SK-N-SH (cell line): ENCODE data around the gene LTBR. TPM values are rescaled to one million over a fixed set of nuclear protein-coding genes. Genes with fewer than 3 reads are reported as not detected.
A peak's percentile ranks its signal among the peaks of the same experiment; 100 is the strongest.

Experiments used
- CTCF ChIA-PET: fragments of 300-600, 350-600 bp; formaldehyde crosslinking; extraction: SDS; loops from one replicate; lab custom pipeline; 2021; lab: Yijun Ruan, JAX
- POLR2A ChIA-PET: fragments of 350-600 bp; sonication (Branson Sonifier 250); formaldehyde crosslinking; extraction: SDS; loops from one replicate; lab custom pipeline; 2020; ENCODE audit warnings: antibody characterized with exemption, inconsistent platforms; lab: Yijun Ruan, JAX
- DNase-seq: peaks from one replicate; pipeline ENCODE4 v3.0.0; 2012
- H2AFZ ChIP-seq: fragments of 200-600 bp; sonication (generic); 2 replicates; pipeline ENCODE4 v1.8.1; 2016; ENCODE audit warnings: antibody characterized with exemption, mild to moderate bottlenecking, low read depth
- H3F3A ChIP-seq: fragments of 200-600 bp; sonication (generic); replicated peaks from 2 replicates; pipeline ENCODE3; 2016; ENCODE audit warnings: antibody characterized with exemption, mild to moderate bottlenecking; ENCODE audit not compliant: insufficient read depth
- H3K27ac ChIP-seq, 2 experiments: fragments of 200-500 bp in 1 of 2; fragments of 200-600 bp in 1 of 2; sonication (Bioruptor generic) in 1 of 2; sonication (generic), shearing (Covaris generic) in 1 of 2; 2 replicates each; pipeline versions ENCODE4 v1.5.1 to v1.6.1; 2014 to 2016; ENCODE audit warnings: low read depth in 2 of 2, inconsistent platforms in 1 of 2, low read length in 1 of 2, mild to moderate bottlenecking in 1 of 2, mixed read lengths in 1 of 2
- H3K27me3 ChIP-seq: fragments of 200-600 bp; sonication (generic), shearing (Covaris generic); 2 replicates; pipeline ENCODE4 v1.6.1; 2016; ENCODE audit warnings: mixed run types; ENCODE audit not compliant: insufficient read depth
- H3K36me3 ChIP-seq, 2 experiments: fragments of 200-500 bp in 1 of 2; fragments of 200-600 bp in 1 of 2; sonication (Bioruptor generic) in 1 of 2; sonication (generic) in 1 of 2; replicated peaks in 1 of 2; 2 replicates each; pipeline versions ENCODE3 to v1.5.1; 2014 to 2016; ENCODE audit warnings: low read length in 1 of 2, mild to moderate bottlenecking in 1 of 2; ENCODE audit not compliant: insufficient read depth in 2 of 2, control insufficient read depth in 1 of 2
- H3K4me1 ChIP-seq, 2 experiments: fragments of 200-500 bp in 1 of 2; fragments of 200-600 bp in 1 of 2; sonication (Bioruptor generic) in 1 of 2; sonication (generic), shearing (Covaris generic) in 1 of 2; 2 replicates each; pipeline versions ENCODE4 v1.5.1 to v1.6.1; 2014 to 2016; ENCODE audit warnings: low read depth in 1 of 2, low read length in 1 of 2, mixed run types in 1 of 2; ENCODE audit not compliant: insufficient read depth in 2 of 2, control insufficient read depth in 1 of 2
- H3K4me2 ChIP-seq: fragments of 200-600 bp; sonication (generic), shearing (Covaris generic); 2 replicates; pipeline ENCODE4 v1.6.1; 2017; ENCODE audit warnings: mixed run types
- H3K4me3 ChIP-seq, 2 experiments: fragments of 200-500 bp in 1 of 2; fragments of 200-600 bp in 1 of 2; sonication (Bioruptor generic) in 1 of 2; sonication (generic), shearing (Covaris generic) in 1 of 2; 2 replicates each; pipeline versions ENCODE4 v1.5.1 to v1.8.1; 2014 to 2016; ENCODE audit warnings: low read depth in 2 of 2, inconsistent platforms in 1 of 2, low read length in 1 of 2, mild to moderate bottlenecking in 1 of 2, mixed read lengths in 1 of 2, moderate library complexity in 1 of 2
- H3K79me2 ChIP-seq: fragments of 200-600 bp; sonication (generic); 2 replicates; pipeline ENCODE4 v1.8.1; 2017; ENCODE audit warnings: mild to moderate bottlenecking; ENCODE audit not compliant: insufficient read depth
- H3K9ac ChIP-seq: fragments of 200-600 bp; sonication (generic); 2 replicates; pipeline ENCODE4 v1.6.1; 2017; ENCODE audit warnings: mixed run types
- H3K9me2 ChIP-seq: fragments of 200-600 bp; sonication (generic); 2 replicates; pipeline ENCODE4 v1.6.1; 2017; ENCODE audit warnings: mixed run types
- H3K9me3 ChIP-seq: fragments of 200-600 bp; sonication (generic); 2 replicates; pipeline ENCODE4 v1.6.1; 2017; ENCODE audit warnings: mixed run types, mild to moderate bottlenecking, moderate library complexity
- H4K20me1 ChIP-seq: fragments of 200-600 bp; sonication (generic); 2 replicates; pipeline ENCODE4 v1.6.1; 2017; ENCODE audit warnings: mild to moderate bottlenecking, mixed run types; ENCODE audit not compliant: insufficient read depth
- CHD2 ChIP-seq: fragments of 150-350 bp; IDR thresholded peaks from 2 replicates; pipeline ENCODE4 v1.6.1; 2018; ENCODE audit warnings: low read length; ENCODE audit not compliant: partially characterized antibody
- ELF1 ChIP-seq: IDR thresholded peaks from 2 replicates; pipeline ENCODE4 v1.4.0; 2012
- EP300 ChIP-seq, 2 experiments: IDR thresholded peaks; 2 replicates each; pipeline versions ENCODE4 v1.4.0 to v1.6.1; 2012; ENCODE audit warnings: borderline replicate concordance in 1 of 2, low read depth in 1 of 2, low read length in 1 of 2
- EZH2phosphoT487 ChIP-seq: fragments of 200-600 bp; sonication (generic); IDR thresholded peaks from 2 replicates; pipeline ENCODE4 v1.6.1; 2017; ENCODE audit warnings: low read depth, mixed run types, mild to moderate bottlenecking, antibody characterized with exemption, moderate library complexity, borderline replicate concordance
- FOXJ3 ChIP-seq: sonication (generic); formaldehyde crosslinking; IDR thresholded peaks from 2 replicates; pipeline ENCODE4 v1.5.1; 2020; ENCODE audit warnings: mild to moderate bottlenecking, missing genetic modification reagents
- FOXM1 ChIP-seq: IDR thresholded peaks from 2 replicates; pipeline ENCODE4 v1.4.0; 2012; ENCODE audit warnings: low read depth, mild to moderate bottlenecking
- GABPA ChIP-seq: IDR thresholded peaks from 2 replicates; pipeline ENCODE4 v1.4.0; 2012; ENCODE audit warnings: low read depth, mild to moderate bottlenecking
- GATA2 ChIP-seq: sonication (generic); formaldehyde crosslinking; IDR thresholded peaks from 2 replicates; pipeline ENCODE4 v1.5.0; 2020; ENCODE audit warnings: mild to moderate bottlenecking, missing genetic modification reagents
- IRF3 ChIP-seq: fragments of 150-350 bp; IDR thresholded peaks from 2 replicates; pipeline ENCODE4 v1.6.1; 2016; ENCODE audit warnings: mild to moderate bottlenecking, low read depth, low read length
- JUND ChIP-seq: IDR thresholded peaks from 2 replicates; pipeline ENCODE4 v1.4.0; 2012
- MEF2A ChIP-seq: IDR thresholded peaks from 2 replicates; pipeline ENCODE4 v1.4.0; 2012; ENCODE audit warnings: low read depth, borderline replicate concordance
- REST ChIP-seq: IDR thresholded peaks from 2 replicates; pipeline ENCODE4 v1.6.1; 2012; ENCODE audit warnings: mild to moderate bottlenecking, low read depth, low read length, moderate library complexity
- RXRA ChIP-seq: IDR thresholded peaks from 2 replicates; pipeline ENCODE4 v1.4.0; 2012; ENCODE audit warnings: low read depth, mild to moderate bottlenecking, borderline replicate concordance
- SMC3 ChIP-seq: IDR thresholded peaks from 2 replicates; pipeline ENCODE4 v1.6.1; 2012; ENCODE audit warnings: low read depth, low read length, improper control_type of control experiment
- TAF1 ChIP-seq: IDR thresholded peaks from 2 replicates; pipeline ENCODE4 v1.6.1; 2012; ENCODE audit warnings: low read depth, mild to moderate bottlenecking, low read length, moderate library complexity, borderline replicate concordance
- TCF12 ChIP-seq: IDR thresholded peaks from 2 replicates; pipeline ENCODE4 v1.4.0; 2012
- TEAD4 ChIP-seq: IDR thresholded peaks from 2 replicates; pipeline ENCODE4 v1.4.0; 2012; ENCODE audit warnings: mild to moderate bottlenecking, borderline replicate concordance; ENCODE audit not compliant: insufficient read depth
- USF1 ChIP-seq: IDR thresholded peaks from 2 replicates; pipeline ENCODE4 v1.4.0; 2012; ENCODE audit warnings: low read depth, borderline replicate concordance
- USF2 ChIP-seq: fragments of 150-350 bp; IDR thresholded peaks from 2 replicates; pipeline ENCODE4 v1.6.1; 2017; ENCODE audit warnings: antibody characterized with exemption, low read length, low read depth, borderline replicate concordance
- WGBS: methylation state at CpG from one replicate; pipeline ENCODE4 v1.1.6; 2017; ENCODE audit warnings: low lambda C conversion rate; 5-methylcytosine and 5-hydroxymethylcytosine counted together
- polyA plus RNA-seq, 3 experiments: library from polyadenylated mRNA; depleted of rRNA; stranded (reverse); fragments of >200 nt; gene quantifications; 2 replicates each; pipeline ENCODE4 v1.2.3, GENCODE V29; 2012

The LTBR gene
- polyA plus RNA-seq, 1 of the 3 experiments (the other 2 are of a cell fraction): 0.12 TPM

GRCh38 chr12:6335451-6336078 lies 48.4 kb upstream of the LTBR start (continued):
- TF ChIP-seq IRF3 (no peak), TCF12 (peak; percentile 62; the same call in 1 of the 2 replicates), CHD2 (no peak), SMC3 (peak; percentile 36), EP300 (IDR thresholded peaks at IDR 0.05; ENCODE audit: borderline replicate concordance in 1 of 2, low read depth in 1 of 2, low read length in 1 of 2) (peak in 1 of 2 experiments; percentile 21; a peak in 1 of 4 replicates), RXRA (peak; percentile 31; the same call in 1 of the 2 replicates), TAF1 (no peak), GABPA (peak; percentile 46; the same call in 1 of the 2 replicates), FOXJ3 (CRISPR knock-in tag) (no peak), USF1 (no peak), JUND (peak; percentile 29; the same call in 1 of the 2 replicates)

GRCh38 chr12:6336079-6336888 lies 47.7 kb upstream of the LTBR start:
- Histone ChIP-seq H3K9ac (peak overlapping the region; percentile 83), H2AFZ (no peak overlapping the region), H3K9me2 (no peaks in the 10 kb centered on the region), H3K27ac (peak overlapping the region; percentile 96 to 100), H3K36me3 (peaks cover 20 to 23% of the 10 kb centered on the region in 2 experiments), H3K27me3 (no peaks in the 10 kb centered on the region), H3F3A (peaks cover 59% of the 10 kb centered on the region), H3K9me3 (no peaks in the 10 kb centered on the region), H3K79me2 (peaks cover 78% of the 10 kb centered on the region), H3K4me3 (peak overlapping the region; percentile 31 to 57), H3K4me2 (peak overlapping the region; percentile 88), H3K4me1 (peaks cover 52 to 71% of the 10 kb centered on the region in 2 experiments), H4K20me1 (peaks cover 12% of the 10 kb centered on the region; the same call in 1 of the 2 replicates)
- ChIA-PET POLR2A (interaction anchor here (1.0 to 1.4 kb wide), 2 partner anchors 134 to 198 kb away, joined by 4 to 7 read pairs; partner anchors contain the start of genes GAPDH and VAMP1), CTCF (interaction anchor here (0.6 to 2.5 kb wide), 6 partner anchors 49 to 348 kb away, joined by 3 to 10 read pairs (median 4); no protein-coding TSS in a partner anchor)
- peak; percentile 74 for DNase-seq
- 2% methylated on average over 12 of the region's 12 CpGs for WGBS
- TF ChIP-seq FOXM1 (no peak), FOXJ3 (CRISPR knock-in tag) (no peak), IRF3 (no peak), TAF1 (peak; percentile 40; the same call in 1 of the 2 replicates), ELF1 (no peak), CHD2 (no peak), GATA2 (no peak), EZH2phosphoT487 (no peak), TEAD4 (no peak), USF2 (no peak; the same call in 1 of the 2 replicates), REST (peak; percentile 68; the same call in 1 of the 2 replicates), MEF2A (no peak), JUND (peak; percentile 89), EP300 (IDR thresholded peaks at IDR 0.05; ENCODE audit: borderline replicate concordance in 1 of 2, low read depth in 1 of 2, low read length in 1 of 2) (peak; percentile 54 to 76; a peak in 2 of 4 replicates)
